HG02870 (cell line): ENCODE measurements around the gene ADAT3.

Experiments
- ATAC-seq: cut with Tn5 transposase; IDR thresholded peaks from one replicate; pipeline ENCODE4 v1.9.1; 2021; ENCODE audit warnings: mild to moderate bottlenecking, moderate library complexity; ENCODE audit not compliant: unreplicated experiment

The ADAT3 gene

GRCh38 chr19:1955171-1956121 lies 50.2 kb downstream of the ADAT3 start:
- no peak for ATAC-seq

- no peak for ATAC-seq
These were observed 50.9 kb downstream of the ADAT3 start for GRCh38 chr19:1956122-1956494.

GRCh38 chr19:1956868-1957492 lies 51.8 kb downstream of the ADAT3 start:
- ATAC-seq: no peak

- ATAC-seq: no peak
These were observed 52.5 kb downstream of the ADAT3 start for GRCh38 chr19:1957562-1958248.

GRCh38 chr19:1959928-1960589 lies 54.9 kb downstream of the ADAT3 start:
- no peak for ATAC-seq

GRCh38 chr19:1961000-1961883 lies 56.0 kb downstream of the ADAT3 start:
- ATAC-seq: no peak

GRCh38 chr19:1962674-1963073 lies 57.5 kb downstream of the ADAT3 start:
- no peak for ATAC-seq
